Sigmoid colon (tissue), 7 donors: ENCODE results near the gene EPHB1. TPM values are rescaled to one million over a fixed set of nuclear protein-coding genes. Genes with fewer than 3 reads are reported as not detected.

Source experiments
- DNase-seq: peaks from one replicate; pipeline ENCODE4 v3.0.0-alpha.2; 2019
- H3K27ac ChIP-seq, 4 donors: fragments of 200-600 bp; sonication (generic); one replicate each; pipeline ENCODE4 v1.5.1; 2016 to 2019; ENCODE audit warnings: mild to moderate bottlenecking in 1 of 4
- H3K27me3 ChIP-seq, 3 donors: fragments of 200-600 bp; sonication (generic); one replicate each; pipeline ENCODE4 v1.5.1; 2019; ENCODE audit warnings: mild to moderate bottlenecking in 1 of 3
- H3K36me3 ChIP-seq, 4 donors: fragments of 200-600 bp; sonication (generic); one replicate each; pipeline ENCODE4 v1.5.1; 2016 to 2019
- H3K4me1 ChIP-seq, 4 donors: fragments of 200-600 bp; sonication (generic); one replicate each; pipeline ENCODE4 v1.5.1; 2017 to 2019
- H3K4me3 ChIP-seq, 4 donors: fragments of 200-600 bp; sonication (generic); one replicate each; pipeline ENCODE4 v1.5.1; 2017 to 2019; ENCODE audit warnings: mild to moderate bottlenecking in 2 of 4, moderate library complexity in 1 of 4
- H3K9me3 ChIP-seq, 4 donors: fragments of 200-600 bp in 3 of 4; sonication (generic) in 3 of 4; one replicate each; pipeline versions ENCODE4 v1.5.1 to v1.6.1; 2013 to 2019
- CTCF ChIP-seq, 4 experiments: fragments of 450-650 bp in 3 of 4; fragments of 200-600 bp in 1 of 4; IDR thresholded peaks; one replicate each; pipeline ENCODE4 v1.5.1; 2016 to 2019; ENCODE audit warnings: antibody characterized with exemption in 4 of 4, mild to moderate bottlenecking in 3 of 4, moderate library complexity in 2 of 4
- EP300 ChIP-seq, 4 donors: sonication (generic); formaldehyde crosslinking; IDR thresholded peaks; one replicate each; pipeline ENCODE4 v1.6.1; 2017; ENCODE audit warnings: antibody characterized with exemption in 4 of 4
- POLR2A ChIP-seq, 2 donors: fragments of 450-650 bp; IDR thresholded peaks; one replicate each; pipeline ENCODE4 v1.6.1; 2016; ENCODE audit warnings: antibody characterized with exemption in 2 of 2, mild to moderate bottlenecking in 2 of 2, moderate library complexity in 2 of 2
- POLR2AphosphoS5 ChIP-seq, 4 donors: sonication (generic); formaldehyde crosslinking; IDR thresholded peaks; one replicate each; pipeline ENCODE4 v1.6.1; 2017; ENCODE audit warnings: antibody characterized with exemption in 4 of 4
- WGBS, 2 donors: extraction: QIAGEN DNeasy Blood & Tissue Kit; methylation state at CpG; one replicate each; pipeline ENCODE4 v1.1.7; 2013; 5-methylcytosine and 5-hydroxymethylcytosine counted together
- intact Hi-C: fragments of 100-400 bp; cut with DNase I; formaldehyde crosslinking; loops from one replicate; pipeline ENCODE4 v1.15.1; 2023
- polyA plus RNA-seq, 3 donors: library from polyadenylated mRNA; stranded (reverse); fragments of 200-250 nt; gene quantifications; one replicate each; pipeline ENCODE4 v1.2.3, GENCODE V29; 2013
- total RNA-seq, 4 donors: library from RNA; depleted of rRNA; stranded (reverse); fragments of >200 nt; gene quantifications; one replicate each; pipeline ENCODE4 v1.1.0, GENCODE V29; 2016
- donor health status: healthy with polysubstance abuse.
- donor health status: Bipolar disorder and iron deficiency.
- donor health status: healthy.

The EPHB1 gene
- total and polyA plus RNA-seq, 7 donors, result 0.29 to 17.3 (median 3.6) TPM; not detected in 2

DNA sequence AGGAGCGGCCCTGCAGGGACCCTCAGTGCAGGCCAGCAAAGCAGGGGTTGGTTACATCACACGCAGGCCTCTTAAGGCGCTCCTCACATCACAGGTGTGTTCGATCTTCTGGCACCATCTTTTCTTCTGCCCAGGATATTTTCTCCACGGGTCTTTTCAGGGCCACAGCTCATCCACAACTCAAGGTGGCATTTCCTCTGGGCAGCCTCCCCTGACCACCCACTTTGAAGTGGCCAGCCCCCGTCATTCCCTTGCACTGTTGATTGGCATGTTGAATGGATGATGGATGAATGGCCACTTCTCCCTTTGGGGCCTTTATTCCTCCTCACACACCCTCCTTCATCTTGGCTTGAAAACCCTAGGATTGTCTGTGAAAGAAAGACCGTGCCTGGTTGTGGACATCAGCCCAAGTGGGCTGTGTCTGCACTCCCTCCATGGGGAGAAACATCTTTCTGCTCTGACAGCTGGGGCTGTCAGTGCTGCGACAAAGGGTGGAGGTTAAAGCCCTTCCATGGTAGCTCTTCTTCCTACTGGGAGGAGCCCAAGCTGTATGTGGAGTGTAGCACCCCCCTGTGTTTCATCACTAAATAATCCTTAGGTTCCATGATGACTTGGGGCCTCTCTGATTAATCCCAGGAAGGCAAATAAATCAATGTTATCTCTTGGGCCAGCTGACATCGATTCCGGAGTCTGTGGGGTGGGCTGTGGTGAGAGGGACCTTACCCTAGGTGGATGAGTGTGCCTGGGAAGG is 102.5 kb downstream of the EPHB1 start:
- H3K4me3 ChIP-seq, result no peak overlapping the region
- no peaks in the 10 kb centered on the region for H3K9me3 ChIP-seq
- no peak for DNase-seq
- TF ChIP-seq CTCF (IDR thresholded peaks at IDR 0.05), result no peak
- no peak for TF ChIP-seq POLR2A (IDR thresholded peaks at IDR 0.05)
- TF ChIP-seq EP300 (IDR thresholded peaks at IDR 0.05), result no peak
- TF ChIP-seq POLR2AphosphoS5 (IDR thresholded peaks at IDR 0.05), result no peak
- H3K27me3 ChIP-seq, result no peaks in the 10 kb centered on the region
- no peaks in the 10 kb centered on the region for H3K36me3 ChIP-seq
- WGBS, 2 donors, result 78 to 88% methylated on average over 10 of the region's 10 CpGs
- intact Hi-C loops, result no loop called here
- H3K27ac ChIP-seq, result no peak overlapping the region
- H3K4me1 ChIP-seq, result peaks cover 0 to 15% (median 0%) of the 10 kb centered on the region in 4 donors

- intact Hi-C loops, result no loop called here
Observed at GRCh38 chr3:134898181-134898754, 103.2 kb downstream of the EPHB1 start.

DNA sequence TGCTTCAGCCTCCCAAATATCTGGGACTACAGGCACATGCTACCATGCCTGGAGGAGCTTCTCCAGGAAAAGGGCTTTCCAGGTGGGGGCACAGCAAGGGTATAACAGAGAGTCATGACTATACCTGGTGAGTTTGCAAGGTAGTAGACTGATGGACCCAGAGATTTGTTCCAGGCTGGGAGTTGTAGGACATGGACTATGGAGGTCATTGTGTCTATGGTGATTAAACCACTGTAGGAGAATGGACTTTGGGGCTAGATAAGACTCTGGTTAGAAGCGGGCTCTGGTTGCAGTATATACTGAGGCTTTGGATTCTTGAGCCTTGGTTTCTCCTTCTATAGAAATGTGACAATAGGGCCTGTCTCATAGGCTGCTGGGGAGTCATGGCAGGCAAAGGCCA is 104.7 kb downstream of the EPHB1 start:
- Histone ChIP-seq H3K36me3 (no peaks in the 10 kb centered on the region), H3K4me1 (peaks cover 0 to 37% (median 10%) of the 10 kb centered on the region in 4 donors), H3K9me3 (no peaks in the 10 kb centered on the region), H3K27ac (no peak overlapping the region), H3K27me3 (no peaks in the 10 kb centered on the region), H3K4me3 (no peak overlapping the region)
- intact Hi-C loops, result no loop called here
- TF ChIP-seq POLR2AphosphoS5 (IDR thresholded peaks at IDR 0.05) (no peak), POLR2A (IDR thresholded peaks at IDR 0.05) (no peak), CTCF (IDR thresholded peaks at IDR 0.05) (no peak), EP300 (IDR thresholded peaks at IDR 0.05) (no peak)
- 89 to 94% methylated on average over 1 of the region's 1 CpG for WGBS, 2 donors
- no peak for DNase-seq

More at GRCh38 chr3:134898181-134898754, 103.2 kb downstream of the EPHB1 start:
- Histone ChIP-seq H3K27ac (no peak overlapping the region), H3K36me3 (no peaks in the 10 kb centered on the region), H3K4me1 (peaks cover 0 to 22% (median 0%) of the 10 kb centered on the region in 4 donors), H3K9me3 (no peaks in the 10 kb centered on the region), H3K4me3 (no peak overlapping the region), H3K27me3 (no peaks in the 10 kb centered on the region)
- TF ChIP-seq CTCF (IDR thresholded peaks at IDR 0.05) (no peak), POLR2A (IDR thresholded peaks at IDR 0.05) (no peak), EP300 (IDR thresholded peaks at IDR 0.05) (no peak), POLR2AphosphoS5 (IDR thresholded peaks at IDR 0.05) (no peak)
- WGBS, 2 donors, result 87% methylated on average over 7 of the region's 7 CpGs
- DNase-seq, result no peak

- Histone ChIP-seq H3K27ac (no peak overlapping the region), H3K4me3 (no peak overlapping the region), H3K4me1 (peaks cover 0 to 44% (median 11%) of the 10 kb centered on the region in 4 donors), H3K9me3 (no peaks in the 10 kb centered on the region), H3K27me3 (no peaks in the 10 kb centered on the region), H3K36me3 (no peaks in the 10 kb centered on the region)
- TF ChIP-seq POLR2AphosphoS5 (IDR thresholded peaks at IDR 0.05) (no peak), CTCF (IDR thresholded peaks at IDR 0.05) (no peak), EP300 (IDR thresholded peaks at IDR 0.05) (no peak), POLR2A (IDR thresholded peaks at IDR 0.05) (no peak)
- intact Hi-C loops, result no loop called here
- 77 to 89% methylated on average over 1 of the region's 1 CpG for WGBS, 2 donors
- DNase-seq, result no peak
Observed at GRCh38 chr3:134900482-134900881, 105.4 kb downstream of the EPHB1 start.
